ENCODE measurements around the gene LTF. TPM values are rescaled to one million over a fixed set of nuclear protein-coding genes. Genes with fewer than 3 reads are reported as not detected.

Gene LTF
- polyA plus RNA-seq, 1 donor from 2014 or later = not detected

DNA sequence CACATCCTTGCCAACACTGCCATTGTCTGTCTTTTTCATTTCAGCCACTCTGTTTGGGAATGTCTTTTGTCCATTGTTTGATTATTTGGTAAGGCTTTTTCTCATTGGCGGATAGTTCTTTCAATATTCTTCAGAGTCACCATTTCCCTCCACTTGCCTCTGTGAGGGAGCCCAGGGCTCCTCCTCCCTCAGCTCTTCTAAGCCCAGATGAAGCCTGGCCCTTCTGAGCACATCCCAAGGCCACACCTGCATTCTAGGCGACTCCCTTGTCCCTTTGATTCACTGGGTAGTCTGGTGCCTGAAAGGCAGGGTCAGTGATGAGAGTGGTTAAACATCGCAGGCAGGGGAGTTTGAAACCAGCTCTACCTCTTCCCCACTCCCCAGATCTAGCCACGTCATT lies 12.4 kb upstream of the LTF start:
- no peak overlapping the region for H3K4me2 ChIP-seq (ENCODE audit: low read length)
- TF ChIP-seq TAF1 (IDR thresholded peaks at IDR 0.05; ENCODE audit: low read depth) (no peak), EP300 (conservative IDR thresholded peaks at IDR 0.05; ENCODE audit: poor library complexity, severe bottlenecking) (no peak), EZH2 (IDR thresholded peaks at IDR 0.05; ENCODE audit: borderline replicate concordance, insufficient read depth, low read length, poor library complexity, severe bottlenecking) (no peak), POLR2AphosphoS5 (IDR thresholded peaks at IDR 0.05) (no peak), RAD21 (conservative IDR thresholded peaks at IDR 0.05) (no peak), MXI1 (conservative IDR thresholded peaks at IDR 0.05; ENCODE audit: poor library complexity, severe bottlenecking) (no peak), SMC3 (conservative IDR thresholded peaks at IDR 0.05; ENCODE audit: poor library complexity) (no peak)
- TF ChIP-seq, protein P1, sequence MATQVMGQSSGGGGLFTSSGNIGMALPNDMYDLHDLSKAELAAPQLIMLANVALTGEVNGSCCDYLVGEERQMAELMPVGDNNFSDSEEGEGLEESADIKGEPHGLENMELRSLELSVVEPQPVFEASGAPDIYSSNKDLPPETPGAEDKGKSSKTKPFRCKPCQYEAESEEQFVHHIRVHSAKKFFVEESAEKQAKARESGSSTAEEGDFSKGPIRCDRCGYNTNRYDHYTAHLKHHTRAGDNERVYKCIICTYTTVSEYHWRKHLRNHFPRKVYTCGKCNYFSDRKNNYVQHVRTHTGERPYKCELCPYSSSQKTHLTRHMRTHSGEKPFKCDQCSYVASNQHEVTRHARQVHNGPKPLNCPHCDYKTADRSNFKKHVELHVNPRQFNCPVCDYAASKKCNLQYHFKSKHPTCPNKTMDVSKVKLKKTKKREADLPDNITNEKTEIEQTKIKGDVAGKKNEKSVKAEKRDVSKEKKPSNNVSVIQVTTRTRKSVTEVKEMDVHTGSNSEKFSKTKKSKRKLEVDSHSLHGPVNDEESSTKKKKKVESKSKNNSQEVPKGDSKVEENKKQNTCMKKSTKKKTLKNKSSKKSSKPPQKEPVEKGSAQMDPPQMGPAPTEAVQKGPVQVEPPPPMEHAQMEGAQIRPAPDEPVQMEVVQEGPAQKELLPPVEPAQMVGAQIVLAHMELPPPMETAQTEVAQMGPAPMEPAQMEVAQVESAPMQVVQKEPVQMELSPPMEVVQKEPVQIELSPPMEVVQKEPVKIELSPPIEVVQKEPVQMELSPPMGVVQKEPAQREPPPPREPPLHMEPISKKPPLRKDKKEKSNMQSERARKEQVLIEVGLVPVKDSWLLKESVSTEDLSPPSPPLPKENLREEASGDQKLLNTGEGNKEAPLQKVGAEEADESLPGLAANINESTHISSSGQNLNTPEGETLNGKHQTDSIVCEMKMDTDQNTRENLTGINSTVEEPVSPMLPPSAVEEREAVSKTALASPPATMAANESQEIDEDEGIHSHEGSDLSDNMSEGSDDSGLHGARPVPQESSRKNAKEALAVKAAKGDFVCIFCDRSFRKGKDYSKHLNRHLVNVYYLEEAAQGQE (IDR thresholded peaks at IDR 0.05; ENCODE audit: borderline replicate concordance) = no peak
- TF ChIP-seq, protein P2, sequence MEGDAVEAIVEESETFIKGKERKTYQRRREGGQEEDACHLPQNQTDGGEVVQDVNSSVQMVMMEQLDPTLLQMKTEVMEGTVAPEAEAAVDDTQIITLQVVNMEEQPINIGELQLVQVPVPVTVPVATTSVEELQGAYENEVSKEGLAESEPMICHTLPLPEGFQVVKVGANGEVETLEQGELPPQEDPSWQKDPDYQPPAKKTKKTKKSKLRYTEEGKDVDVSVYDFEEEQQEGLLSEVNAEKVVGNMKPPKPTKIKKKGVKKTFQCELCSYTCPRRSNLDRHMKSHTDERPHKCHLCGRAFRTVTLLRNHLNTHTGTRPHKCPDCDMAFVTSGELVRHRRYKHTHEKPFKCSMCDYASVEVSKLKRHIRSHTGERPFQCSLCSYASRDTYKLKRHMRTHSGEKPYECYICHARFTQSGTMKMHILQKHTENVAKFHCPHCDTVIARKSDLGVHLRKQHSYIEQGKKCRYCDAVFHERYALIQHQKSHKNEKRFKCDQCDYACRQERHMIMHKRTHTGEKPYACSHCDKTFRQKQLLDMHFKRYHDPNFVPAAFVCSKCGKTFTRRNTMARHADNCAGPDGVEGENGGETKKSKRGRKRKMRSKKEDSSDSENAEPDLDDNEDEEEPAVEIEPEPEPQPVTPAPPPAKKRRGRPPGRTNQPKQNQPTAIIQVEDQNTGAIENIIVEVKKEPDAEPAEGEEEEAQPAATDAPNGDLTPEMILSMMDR (IDR thresholded peaks at IDR 0.05; ENCODE audit: poor library complexity, severe bottlenecking) = no peak
- no peaks in the 10 kb centered on the region for H4K20me1 ChIP-seq (ENCODE audit: insufficient read depth)
- H3K9me3 ChIP-seq (ENCODE audit: low read length) = no peaks in the 10 kb centered on the region
- no peaks in the 10 kb centered on the region for H3K27me3 ChIP-seq (ENCODE audit: insufficient read depth, low read depth, low read length)
- no peak overlapping the region for H3K27ac ChIP-seq (ENCODE audit: low read length)
- no peak overlapping the region for H3K4me3 ChIP-seq (ENCODE audit: low read length)
- no peak overlapping the region for H3K9ac ChIP-seq (ENCODE audit: low read length)
- no peaks in the 10 kb centered on the region for H3F3A ChIP-seq (ENCODE audit: insufficient read depth, low read length, poor library complexity, severe bottlenecking)
- no peak overlapping the region for H2AFZ ChIP-seq (ENCODE audit: low read depth, low read length)
- H3K79me2 ChIP-seq (replicated peaks; ENCODE audit: insufficient read depth, low read length) = no peaks in the 10 kb centered on the region
- no peaks in the 10 kb centered on the region for H3K36me3 ChIP-seq (ENCODE audit: insufficient read depth, low read length)
- H3K9me2 ChIP-seq (ENCODE audit: insufficient read depth, low read length) = no peaks in the 10 kb centered on the region

DNA sequence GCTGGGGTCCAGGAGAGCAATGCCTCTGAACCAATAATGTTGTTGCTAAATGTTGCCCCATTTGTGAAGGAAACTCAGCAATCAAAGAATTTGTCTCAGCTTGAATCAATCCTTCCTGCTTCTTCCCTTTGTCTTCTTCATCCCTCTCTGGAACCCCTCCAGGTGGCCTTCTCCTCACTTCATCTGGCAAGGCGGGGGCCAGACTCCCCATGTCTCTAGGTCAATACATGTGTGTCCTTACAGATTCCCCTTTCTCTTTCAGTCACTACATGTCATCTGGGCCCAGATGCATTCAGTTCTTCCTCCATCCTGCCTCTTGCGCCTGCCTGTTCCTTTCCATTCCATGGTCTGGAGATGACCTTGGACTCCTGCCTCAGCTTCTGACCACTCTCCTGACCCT lies 8.0 kb upstream of the LTF start:
- TF ChIP-seq POLR2AphosphoS5 (IDR thresholded peaks at IDR 0.05) (no peak), MXI1 (conservative IDR thresholded peaks at IDR 0.05; ENCODE audit: poor library complexity, severe bottlenecking) (no peak), EZH2 (IDR thresholded peaks at IDR 0.05; ENCODE audit: borderline replicate concordance, insufficient read depth, low read length, poor library complexity, severe bottlenecking) (no peak), SMC3 (conservative IDR thresholded peaks at IDR 0.05; ENCODE audit: poor library complexity) (no peak), RAD21 (conservative IDR thresholded peaks at IDR 0.05) (no peak)
- no peaks in the 10 kb centered on the region for H3K27me3 ChIP-seq (ENCODE audit: insufficient read depth, low read depth, low read length)
- no peaks in the 10 kb centered on the region for H3F3A ChIP-seq (ENCODE audit: insufficient read depth, low read length, poor library complexity, severe bottlenecking)
- no peak overlapping the region for H3K9ac ChIP-seq (ENCODE audit: low read length)
- H3K9me2 ChIP-seq (ENCODE audit: insufficient read depth, low read length) = no peaks in the 10 kb centered on the region
- H4K20me1 ChIP-seq (ENCODE audit: insufficient read depth) = no peaks in the 10 kb centered on the region
- H3K79me2 ChIP-seq (replicated peaks; ENCODE audit: insufficient read depth, low read length) = no peaks in the 10 kb centered on the region
- no peaks in the 10 kb centered on the region for H3K36me3 ChIP-seq (ENCODE audit: insufficient read depth, low read length)
- no peaks in the 10 kb centered on the region for H3K9me3 ChIP-seq (ENCODE audit: low read length)
- H3K27ac ChIP-seq (ENCODE audit: low read length) = no peak overlapping the region
- H3K4me3 ChIP-seq (ENCODE audit: low read length) = no peak overlapping the region
- no peak overlapping the region for H2AFZ ChIP-seq (ENCODE audit: low read depth, low read length)
- no peak overlapping the region for H3K4me2 ChIP-seq (ENCODE audit: low read length)
